Activated CD4-positive, alpha-beta memory T cell treated with anti-CD3 and anti-CD28 coated beads for 36 hours (primary cell): ENCODE data around the gene BTG4. TPM values are rescaled to one million over a fixed set of nuclear protein-coding genes. Genes with fewer than 3 reads are reported as not detected.

Experiments
- CTCF ChIA-PET: fragments of 350-600 bp; sonication (Branson Sonifier 250); formaldehyde crosslinking; loops from one replicate; lab custom pipeline; 2021; ENCODE audit warnings: antibody characterized with exemption, inconsistent platforms; lab: Charles Lee
- POLR2A ChIA-PET: fragments of 350-600 bp; sonication (Branson Sonifier 250); formaldehyde crosslinking; loops from one replicate; lab custom pipeline; 2021; ENCODE audit warnings: antibody characterized with exemption; lab: Charles Lee
- DNase-seq: peaks from one replicate; pipeline ENCODE4 v3.0.0-alpha.2; 2020
- H3K27ac Mint-ChIP-seq: one replicate; pipeline ENCODE4 v1.8.0; 2021; ENCODE audit warnings: mixed read lengths
- H3K27me3 Mint-ChIP-seq: one replicate; pipeline ENCODE4 v1.8.0; 2021; ENCODE audit warnings: mixed read lengths
- H3K36me3 Mint-ChIP-seq: one replicate; pipeline ENCODE4 v1.8.0; 2021; ENCODE audit warnings: mixed read lengths
- H3K4me1 Mint-ChIP-seq: one replicate; pipeline ENCODE4 v1.8.0; 2021; ENCODE audit warnings: low read depth, mixed read lengths
- H3K4me3 Mint-ChIP-seq: one replicate; pipeline ENCODE4 v1.8.0; 2021; ENCODE audit warnings: mild to moderate bottlenecking, mixed read lengths
- H3K9me3 Mint-ChIP-seq: one replicate; pipeline ENCODE4 v1.8.0; 2021; ENCODE audit warnings: mixed read lengths
- intact Hi-C: fragments of 100-400 bp; cut with micrococcal nuclease; formaldehyde crosslinking; loops from one replicate; pipeline ENCODE4 v1.15.1; 2023
- total RNA-seq, 2 experiments: library from RNA; stranded (reverse); gene quantifications; one replicate each; pipeline ENCODE4 v1.2.3, GENCODE V29; 2021

BTG4 gene
- total RNA-seq, 2 experiments from 2014 or later, result not detected

DNA sequence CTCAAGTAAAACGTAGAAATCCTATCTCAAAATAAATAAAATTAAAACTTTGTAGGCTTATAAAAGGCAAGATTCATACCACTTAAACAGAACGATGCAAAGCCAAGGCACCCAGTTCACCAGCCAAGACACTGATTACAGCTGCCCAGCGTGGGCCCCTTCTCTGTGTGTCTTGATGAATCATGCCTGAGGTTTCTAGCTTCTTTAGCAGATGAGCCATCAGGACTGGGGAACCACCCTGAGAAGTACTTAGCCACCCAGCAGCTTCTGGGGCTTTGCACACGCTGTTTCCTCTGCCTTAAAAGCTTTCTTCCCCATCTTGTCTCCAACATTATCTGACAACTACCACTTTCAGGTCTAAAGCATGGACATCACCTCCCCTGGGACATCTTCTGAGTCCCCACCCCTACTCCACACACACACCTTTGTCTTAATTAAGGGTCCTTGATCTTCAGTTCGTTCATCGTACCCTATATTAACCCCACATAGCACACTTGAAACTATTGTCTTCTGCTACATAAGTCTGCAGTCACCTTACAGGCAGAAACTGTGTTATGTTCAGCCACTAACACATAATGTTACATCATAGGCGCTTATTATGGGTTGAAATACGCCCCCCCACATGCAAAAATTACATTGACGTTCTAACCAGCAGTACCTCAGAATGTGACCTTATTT is 19.6 kb upstream of the BTG4 start:
- H3K4me3 Mint-ChIP-seq, result no peak overlapping the region
- no peaks in the 10 kb centered on the region for H3K36me3 Mint-ChIP-seq
- intact Hi-C loops, result loop anchor here (1.0 to 5.0 kb wide), 3 partner anchors 11 to 1079 kb away; partner anchors contain the start of gene SIK2
- ChIA-PET POLR2A (interaction anchor here (0.6 to 1.5 kb wide), 2 partner anchors 10 to 1183 kb away, joined by 3 read pairs; no protein-coding TSS in a partner anchor), CTCF (interaction anchor here (0.7 to 1.3 kb wide), 2 partner anchors 18 to 228 kb away, joined by 3 read pairs; no protein-coding TSS in a partner anchor)
- H3K27me3 Mint-ChIP-seq, result peaks cover 25% of the 10 kb centered on the region
- peaks cover 26% of the 10 kb centered on the region for H3K4me1 Mint-ChIP-seq
- peak; percentile 85 for DNase-seq
- no peaks in the 10 kb centered on the region for H3K9me3 Mint-ChIP-seq
- H3K27ac Mint-ChIP-seq, result no peak overlapping the region

DNA sequence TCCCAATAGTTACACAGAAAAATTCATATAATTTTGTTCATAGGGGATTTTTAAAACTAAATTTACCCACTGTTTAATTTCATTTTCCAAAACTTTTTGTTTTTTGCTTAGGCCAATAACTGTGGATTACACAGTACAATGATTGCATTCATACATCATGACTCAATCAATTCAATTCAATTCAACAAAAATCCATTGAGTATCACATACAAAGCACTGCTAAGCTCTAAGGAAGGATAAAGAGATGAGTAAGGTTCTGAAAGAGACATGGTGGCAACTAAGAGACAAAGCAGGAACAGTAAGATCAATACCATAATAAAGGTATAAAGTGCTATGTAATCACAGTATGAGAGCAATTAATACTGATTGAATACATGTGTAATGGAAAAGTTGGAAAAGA is 18.9 kb upstream of the BTG4 start:
- CTCF ChIA-PET, result interaction anchor here (0.7 to 1.3 kb wide), 2 partner anchors 18 to 228 kb away, joined by 3 read pairs; no protein-coding TSS in a partner anchor
- DNase-seq, result no peak
- Mint-ChIP-seq H3K27ac (no peak overlapping the region), H3K9me3 (no peaks in the 10 kb centered on the region), H3K4me3 (no peak overlapping the region), H3K36me3 (no peaks in the 10 kb centered on the region), H3K4me1 (peaks cover 31% of the 10 kb centered on the region), H3K27me3 (peaks cover 21% of the 10 kb centered on the region)
- POLR2A ChIA-PET, result interaction anchor here (1.5 kb wide), 1 partner anchor 11 kb away, joined by 3 read pairs; no protein-coding TSS in a partner anchor
- intact Hi-C loops, result loop anchor here (1.0 to 5.0 kb wide), 3 partner anchors 10 to 1078 kb away; partner anchors contain the start of gene SIK2

DNA sequence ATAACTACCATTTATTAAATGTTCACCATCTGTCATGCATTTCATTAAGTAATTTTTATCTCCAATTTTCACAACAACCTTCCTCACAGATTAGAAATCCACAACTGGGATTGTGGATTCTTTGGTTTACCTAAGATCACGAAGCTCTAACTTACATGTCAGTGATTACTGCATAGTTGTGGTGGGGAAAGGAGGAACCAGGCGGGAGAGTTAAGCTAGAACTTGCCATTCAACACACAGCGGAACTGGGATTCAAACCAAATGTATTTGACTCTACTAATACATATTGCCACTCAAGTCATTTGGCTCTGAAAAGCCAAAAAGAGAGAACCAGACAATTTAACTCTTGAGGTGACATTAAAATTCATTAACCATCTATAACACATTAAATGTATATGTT is 17.9 kb upstream of the BTG4 start:
- ChIA-PET POLR2A (no interaction called here), CTCF (no interaction called here)
- no peak for DNase-seq
- Mint-ChIP-seq H3K27me3 (peaks cover 21% of the 10 kb centered on the region), H3K36me3 (no peaks in the 10 kb centered on the region), H3K9me3 (no peaks in the 10 kb centered on the region), H3K4me3 (no peak overlapping the region), H3K4me1 (peaks cover 36% of the 10 kb centered on the region), H3K27ac (no peak overlapping the region)
- intact Hi-C loops, result loop anchor here (2.0 to 5.0 kb wide), 2 partner anchors 72 to 1077 kb away; partner anchors contain the start of gene SIK2

DNA sequence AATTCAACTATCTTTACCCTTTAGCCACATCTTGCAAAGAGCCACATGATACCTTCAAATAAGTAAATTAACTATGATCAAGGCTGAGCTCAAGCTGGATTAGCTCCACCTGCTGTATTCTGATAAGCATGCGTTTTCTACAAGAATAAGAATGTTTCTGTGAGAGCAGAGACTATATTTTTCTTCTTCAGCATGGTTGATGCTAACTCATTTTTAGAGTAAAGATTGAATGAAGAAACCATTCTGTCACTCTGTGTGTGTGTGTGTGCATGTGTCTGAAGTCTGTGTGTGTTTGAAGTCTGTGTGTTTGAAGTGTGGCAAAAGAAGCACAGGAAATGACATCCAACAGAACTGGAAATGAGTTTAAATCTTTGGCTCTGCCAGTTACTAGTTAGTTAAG is 16.4 kb upstream of the BTG4 start:
- Mint-ChIP-seq H3K27me3 (peaks cover 11% of the 10 kb centered on the region), H3K27ac (peak overlapping the region; percentile 1), H3K4me3 (no peak overlapping the region), H3K9me3 (no peaks in the 10 kb centered on the region), H3K4me1 (peaks cover 38% of the 10 kb centered on the region), H3K36me3 (no peaks in the 10 kb centered on the region)
- DNase-seq, result no peak
- CTCF ChIA-PET, result interaction anchor here (0.7 to 1.1 kb wide), 2 partner anchors 15 to 140 kb away, joined by 3 read pairs; no protein-coding TSS in a partner anchor
- intact Hi-C loops, result loop anchor here (2.0 to 5.0 kb wide), 3 partner anchors 76 to 1180 kb away; no protein-coding TSS in a partner anchor
- POLR2A ChIA-PET, result no interaction called here

DNA sequence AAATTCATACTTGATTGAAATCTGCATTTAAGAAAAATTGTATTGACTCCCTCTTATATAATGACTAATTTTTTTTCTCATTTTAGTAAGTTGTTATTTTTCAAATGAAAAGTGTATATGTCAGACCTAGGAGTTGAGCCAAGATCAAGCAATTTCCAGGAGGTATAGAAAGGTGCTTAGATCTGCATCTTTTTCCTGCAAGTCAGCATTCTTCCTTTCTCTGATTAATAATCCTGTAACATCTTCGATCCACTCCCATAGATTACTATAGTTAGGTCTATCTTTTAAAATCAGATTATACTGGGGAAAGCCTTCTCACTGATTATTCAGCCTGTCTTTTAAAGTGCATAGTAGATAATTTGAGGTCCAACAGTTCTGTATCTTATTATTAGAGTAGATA is 15.1 kb upstream of the BTG4 start:
- intact Hi-C loops, result loop anchor here (2.0 to 5.0 kb wide), 3 partner anchors 14 to 415 kb away; partner anchors contain the start of gene BTG4
- Mint-ChIP-seq H3K9me3 (no peaks in the 10 kb centered on the region), H3K36me3 (no peaks in the 10 kb centered on the region), H3K4me1 (peaks cover 34% of the 10 kb centered on the region), H3K27me3 (peaks cover 12% of the 10 kb centered on the region), H3K27ac (no peak overlapping the region), H3K4me3 (no peak overlapping the region)
- ChIA-PET POLR2A (no interaction called here), CTCF (no interaction called here)
- no peak for DNase-seq

DNA sequence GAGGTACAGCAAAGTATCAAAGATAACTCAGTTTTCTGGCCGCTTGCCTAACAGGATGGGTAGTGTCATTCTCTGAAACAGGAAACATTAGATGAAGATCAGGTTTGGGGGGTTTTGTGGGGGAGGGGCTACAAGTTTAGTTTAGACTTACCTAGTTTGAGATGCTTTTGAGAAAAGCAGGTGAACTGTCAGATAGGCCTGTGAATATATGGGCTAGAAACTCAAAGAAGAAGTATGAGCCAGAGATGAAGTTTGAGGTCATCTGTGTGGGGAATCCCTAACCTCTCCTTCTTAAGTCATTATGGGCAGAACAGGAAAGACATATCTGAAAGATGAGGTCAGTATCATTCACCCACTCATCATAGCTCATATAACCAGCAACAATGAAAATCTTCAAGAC is 14.3 kb upstream of the BTG4 start:
- Mint-ChIP-seq H3K4me3 (no peak overlapping the region), H3K36me3 (no peaks in the 10 kb centered on the region), H3K27ac (no peak overlapping the region), H3K9me3 (no peaks in the 10 kb centered on the region), H3K4me1 (peaks cover 28% of the 10 kb centered on the region), H3K27me3 (peaks cover 15% of the 10 kb centered on the region)
- peak; percentile 43 for DNase-seq
- CTCF ChIA-PET, result no interaction called here
- intact Hi-C loops, result loop anchor here (1.0 to 5.0 kb wide), 4 partner anchors 14 to 416 kb away; partner anchors contain the start of gene BTG4
- POLR2A ChIA-PET, result no interaction called here

DNA sequence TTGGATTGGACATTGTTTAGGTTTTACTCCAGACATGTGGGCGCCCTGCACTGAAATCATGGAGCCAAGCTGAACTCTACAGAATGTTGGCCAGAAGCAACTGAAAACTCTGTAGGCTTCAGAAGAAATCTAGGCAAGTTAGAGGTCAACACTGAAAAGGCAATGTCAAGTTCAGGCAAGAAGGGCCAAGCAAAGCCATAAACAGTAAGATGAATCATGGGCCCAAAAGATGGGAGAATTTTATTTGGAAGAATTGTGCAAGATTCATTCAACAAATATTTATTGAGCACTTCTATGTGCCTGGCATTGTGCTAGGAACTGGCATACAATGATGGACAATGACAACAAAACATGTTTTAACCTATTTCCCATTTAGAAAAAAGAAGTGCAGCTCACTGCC is 13.3 kb upstream of the BTG4 start:
- H3K4me3 Mint-ChIP-seq, result no peak overlapping the region
- H3K36me3 Mint-ChIP-seq, result no peaks in the 10 kb centered on the region
- no peak for DNase-seq
- H3K9me3 Mint-ChIP-seq, result no peaks in the 10 kb centered on the region
- no peak overlapping the region for H3K27ac Mint-ChIP-seq
- H3K27me3 Mint-ChIP-seq, result peaks cover 15% of the 10 kb centered on the region
- intact Hi-C loops, result loop anchor here (5.0 kb wide), 2 partner anchors 73 to 417 kb away; no protein-coding TSS in a partner anchor
- POLR2A ChIA-PET, result no interaction called here
- peaks cover 29% of the 10 kb centered on the region for H3K4me1 Mint-ChIP-seq
- CTCF ChIA-PET, result no interaction called here

DNA sequence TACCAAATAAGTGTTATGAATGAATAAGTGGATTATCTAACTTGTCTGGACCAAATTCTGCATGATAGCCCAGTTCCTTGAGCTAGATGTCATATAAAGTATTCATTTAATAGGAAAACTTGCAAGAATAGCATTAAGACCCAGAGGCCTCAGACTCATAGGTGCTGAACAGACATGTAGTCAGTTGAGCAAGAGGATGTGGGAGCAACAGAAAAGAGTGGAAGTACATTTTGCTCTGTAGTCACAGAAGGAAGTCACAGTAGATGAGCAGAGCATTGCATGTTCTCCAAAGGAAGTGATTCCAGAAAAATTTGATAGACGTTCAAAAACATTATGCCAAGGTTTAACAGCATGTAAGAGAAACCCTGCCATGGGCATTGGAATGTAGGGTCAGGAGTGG is 11.9 kb upstream of the BTG4 start:
- H3K27ac Mint-ChIP-seq, result no peak overlapping the region

DNA sequence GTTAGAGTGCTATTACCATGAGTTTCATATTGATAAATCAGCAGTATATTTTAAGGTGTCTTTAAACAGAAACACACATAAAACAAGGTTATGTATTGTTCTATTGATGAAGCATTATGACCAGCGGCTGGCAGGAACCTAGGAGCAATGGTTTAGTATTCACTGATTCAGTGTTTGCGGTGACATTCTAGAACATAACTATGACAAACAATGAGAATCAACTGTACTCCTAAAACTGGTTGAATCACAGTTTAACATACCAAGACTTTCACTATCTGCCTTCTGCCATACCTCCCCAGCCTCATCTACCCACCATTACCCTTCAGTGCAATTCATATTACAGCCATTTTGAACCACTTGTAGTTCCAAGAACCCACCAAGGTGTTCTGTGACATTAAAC is 11.2 kb upstream of the BTG4 start:
- DNase-seq, result no peak

More for the DNA sequence above, 11.9 kb upstream of the BTG4 start:
- peaks cover 12% of the 10 kb centered on the region for H3K27me3 Mint-ChIP-seq
- H3K4me3 Mint-ChIP-seq, result no peak overlapping the region
- H3K36me3 Mint-ChIP-seq, result no peaks in the 10 kb centered on the region
- CTCF ChIA-PET, result no interaction called here
- H3K4me1 Mint-ChIP-seq, result peaks cover 26% of the 10 kb centered on the region
- intact Hi-C loops, result no loop called here
- H3K9me3 Mint-ChIP-seq, result no peaks in the 10 kb centered on the region
- POLR2A ChIA-PET, result no interaction called here
- no peak for DNase-seq

DNA sequence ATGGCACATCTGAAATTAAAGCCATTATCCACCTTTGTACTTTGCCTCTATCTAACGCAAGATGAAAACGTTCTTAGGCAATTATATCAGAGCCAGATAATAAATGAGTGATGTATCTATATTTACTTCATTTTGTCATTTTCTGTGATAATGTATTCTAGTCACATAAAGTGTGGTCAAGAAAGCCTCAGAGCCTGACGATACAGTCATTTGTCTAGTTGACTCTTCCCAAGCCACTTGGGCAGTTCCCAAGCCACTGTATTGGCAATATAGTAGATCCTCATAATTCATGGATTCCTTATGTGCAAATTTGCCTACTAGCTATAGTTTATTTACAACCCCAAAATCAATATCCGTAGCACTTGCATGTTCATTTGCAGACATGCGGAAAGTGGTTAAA is 10.2 kb upstream of the BTG4 start:
- POLR2A ChIA-PET, result no interaction called here
- peaks cover 19% of the 10 kb centered on the region for H3K4me1 Mint-ChIP-seq
- H3K4me3 Mint-ChIP-seq, result no peak overlapping the region
- intact Hi-C loops, result no loop called here
- CTCF ChIA-PET, result no interaction called here
- H3K9me3 Mint-ChIP-seq, result no peaks in the 10 kb centered on the region
- H3K36me3 Mint-ChIP-seq, result no peaks in the 10 kb centered on the region
- H3K27me3 Mint-ChIP-seq, result peaks cover 12% of the 10 kb centered on the region
- no peak overlapping the region for H3K27ac Mint-ChIP-seq
- DNase-seq, result no peak

More for the DNA sequence above, 11.2 kb upstream of the BTG4 start:
- peaks cover 12% of the 10 kb centered on the region for H3K27me3 Mint-ChIP-seq
- H3K4me1 Mint-ChIP-seq, result peaks cover 19% of the 10 kb centered on the region
- no peaks in the 10 kb centered on the region for H3K9me3 Mint-ChIP-seq
- CTCF ChIA-PET, result no interaction called here
- intact Hi-C loops, result no loop called here
- no peak overlapping the region for H3K4me3 Mint-ChIP-seq
- POLR2A ChIA-PET, result no interaction called here
- no peak overlapping the region for H3K27ac Mint-ChIP-seq
- no peaks in the 10 kb centered on the region for H3K36me3 Mint-ChIP-seq

DNA sequence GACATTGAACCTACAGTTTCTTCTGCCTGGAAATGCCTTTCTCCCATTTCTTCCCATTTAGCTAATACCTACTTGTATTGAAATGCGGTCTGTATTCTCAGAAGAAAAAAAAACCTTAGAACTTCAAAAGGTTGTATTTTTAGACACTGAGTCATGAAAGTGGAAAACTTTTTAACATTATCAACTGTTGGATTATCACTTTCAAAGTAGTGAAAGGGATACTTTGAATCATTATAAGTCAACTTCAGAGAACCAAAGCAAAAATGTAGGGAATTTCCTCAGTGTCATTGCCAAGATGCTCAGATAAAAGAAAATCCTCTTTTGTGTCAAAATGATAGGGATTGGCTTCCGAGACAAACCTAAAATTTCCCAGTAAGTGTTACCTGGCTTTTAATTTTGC is 8.9 kb upstream of the BTG4 start:
- intact Hi-C loops, result loop anchor here (1.0 kb wide), 1 partner anchor 10 kb away; no protein-coding TSS in a partner anchor
- no peak overlapping the region for H3K27ac Mint-ChIP-seq
- H3K9me3 Mint-ChIP-seq, result no peaks in the 10 kb centered on the region
- H3K4me3 Mint-ChIP-seq, result no peak overlapping the region
- peaks cover 14% of the 10 kb centered on the region for H3K4me1 Mint-ChIP-seq
- no peaks in the 10 kb centered on the region for H3K36me3 Mint-ChIP-seq
- H3K27me3 Mint-ChIP-seq, result peaks cover 13% of the 10 kb centered on the region
- POLR2A ChIA-PET, result no interaction called here
- CTCF ChIA-PET, result interaction anchor here (0.7 kb wide), 1 partner anchor 280 kb away, joined by 3 read pairs; no protein-coding TSS in a partner anchor
- no peak for DNase-seq

DNA sequence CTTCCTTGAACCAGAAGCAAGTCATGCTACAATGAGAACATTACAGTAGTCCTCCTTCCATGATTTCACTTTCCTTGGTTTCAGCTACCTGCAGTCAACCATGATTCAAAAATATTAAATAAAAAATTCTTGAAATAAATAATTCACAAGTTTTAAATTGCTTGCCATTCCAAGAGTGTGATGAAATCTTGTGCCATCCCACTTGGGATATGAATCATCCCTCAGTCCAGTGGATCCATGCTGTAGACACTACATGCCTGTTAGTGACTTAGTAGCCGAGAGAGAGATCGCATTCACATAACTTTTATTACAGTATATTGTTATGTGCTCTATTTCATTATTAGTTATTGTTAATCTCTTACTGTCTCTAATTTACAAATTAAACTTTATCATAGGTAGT is 8.4 kb upstream of the BTG4 start:
- ChIA-PET POLR2A (no interaction called here), CTCF (no interaction called here)
- no peak for DNase-seq
- peaks cover 8% of the 10 kb centered on the region for H3K4me1 Mint-ChIP-seq
- no peak overlapping the region for H3K4me3 Mint-ChIP-seq
- H3K27me3 Mint-ChIP-seq, result peaks cover 13% of the 10 kb centered on the region
- H3K27ac Mint-ChIP-seq, result no peak overlapping the region
- H3K9me3 Mint-ChIP-seq, result no peaks in the 10 kb centered on the region
- no peaks in the 10 kb centered on the region for H3K36me3 Mint-ChIP-seq
- intact Hi-C loops, result no loop called here
